ENCODE data around the gene SNCA.

Gene SNCA

DNA sequence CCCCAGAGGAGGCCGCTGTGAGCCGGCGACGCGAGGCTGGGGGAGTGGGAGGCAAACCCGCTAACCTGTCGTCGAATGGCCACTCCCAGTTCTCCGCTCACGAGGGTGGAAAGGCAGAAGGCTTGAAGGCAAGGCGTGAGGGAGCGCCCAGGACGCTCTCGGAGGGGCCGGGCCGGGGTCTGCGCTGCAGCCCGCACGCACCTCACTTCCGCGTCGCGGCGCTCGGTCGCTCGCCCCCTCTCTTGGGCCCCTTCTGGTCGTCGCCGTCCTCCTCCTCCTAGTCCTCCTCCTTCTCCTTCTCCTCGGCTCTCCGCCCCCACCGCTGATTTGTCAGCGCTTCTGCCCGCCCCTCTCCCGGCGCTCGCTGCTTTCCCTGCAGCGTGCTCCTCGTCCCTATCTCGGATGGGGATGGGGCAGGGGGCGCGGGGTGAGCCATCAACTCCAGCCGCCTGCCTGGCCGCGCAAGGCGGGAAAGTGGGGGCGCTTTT lies at the start of gene SNCA:
SNCA (minus strand) TSS at position 265 of the 488 bp plus-strand sequence. CDS start 1,494 bp downstream, outside the sequence.
- no peak for DNase-seq (ENCODE audit: low read depth)

- DNase-seq (ENCODE audit: low read depth), result no peak
Measured at GRCh38 chr4:89879215-89879614, 42.3 kb upstream of the SNCA start.

GRCh38 chr4:89878611-89879010 lies 41.6 kb upstream of the SNCA start:
- no peak for DNase-seq (ENCODE audit: low read depth)

DNA sequence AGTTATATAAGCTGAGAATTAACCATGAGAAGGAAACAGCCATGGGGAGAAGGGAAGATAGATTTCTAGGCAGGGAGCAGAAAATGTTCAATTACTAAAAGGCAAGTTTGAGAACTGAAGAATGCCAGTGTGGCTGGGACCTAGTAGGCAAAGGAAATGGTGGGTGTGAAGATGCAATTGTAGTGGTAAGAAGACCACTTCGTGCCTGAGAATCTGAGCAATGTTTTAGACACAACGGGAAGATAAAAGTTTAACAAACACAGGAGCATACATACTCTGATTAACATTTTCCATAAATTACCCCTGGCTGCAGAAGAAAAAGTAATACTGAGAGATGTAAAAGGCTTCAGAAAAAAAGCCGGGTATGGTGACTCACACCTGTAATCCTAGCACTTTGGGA lies 39.6 kb upstream of the SNCA start:
- no peak for DNase-seq (ENCODE audit: low read depth)

- DNase-seq (ENCODE audit: low read depth), result no peak
Measured at GRCh38 chr4:89871211-89871610, 34.2 kb upstream of the SNCA start.

DNA sequence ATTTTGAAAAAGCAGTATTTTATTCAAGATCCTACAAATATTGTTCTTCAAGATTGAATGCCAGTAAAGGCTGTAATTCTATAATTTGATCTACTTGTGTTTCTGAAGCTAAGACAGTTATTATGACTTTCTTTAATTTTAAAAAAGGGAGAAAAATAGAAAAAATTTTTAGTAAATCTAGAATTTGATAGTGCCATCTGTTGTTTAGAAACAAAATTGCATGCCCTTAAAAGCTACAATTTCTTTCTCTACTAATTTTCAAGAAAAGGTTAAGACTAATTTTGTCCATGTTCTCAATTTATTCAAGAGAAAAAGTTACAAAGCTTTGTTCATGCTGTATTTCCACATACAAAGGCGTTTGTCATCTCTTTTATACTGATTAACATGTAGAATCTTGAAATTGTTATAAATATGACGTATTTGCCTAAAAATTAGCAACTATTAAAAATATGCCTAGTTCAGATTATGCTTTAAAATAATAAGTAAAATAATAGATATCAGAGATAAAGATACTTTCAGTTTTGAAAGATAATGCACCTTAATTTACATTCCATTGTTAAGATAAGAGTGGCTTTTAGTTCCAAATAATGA lies 32.1 kb upstream of the SNCA start:
- DNase-seq (ENCODE audit: low read depth), result no peak

DNA sequence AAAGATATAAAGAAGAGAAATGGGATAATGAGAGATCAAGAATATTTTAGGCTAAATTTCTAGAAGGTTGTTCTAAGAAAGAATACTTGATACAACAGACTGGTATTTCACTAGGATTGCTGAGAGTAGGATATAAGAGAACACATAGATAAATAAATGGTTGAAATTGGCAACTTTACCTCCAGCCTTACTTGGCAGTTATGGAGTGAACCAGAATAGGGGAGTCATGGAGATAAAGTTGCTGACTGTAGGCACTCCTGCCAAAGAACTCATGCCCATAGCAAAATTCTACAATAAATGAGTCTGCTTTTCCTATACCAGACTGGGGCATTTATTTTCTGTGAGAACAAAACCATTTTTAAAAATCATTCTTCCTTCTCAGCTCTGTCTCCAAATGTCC lies 31.3 kb upstream of the SNCA start:
- DNase-seq (ENCODE audit: low read depth), result no peak

GRCh38 chr4:89863533-89863932 lies 26.6 kb upstream of the SNCA start:
- no peak for DNase-seq (ENCODE audit: low read depth)

DNA sequence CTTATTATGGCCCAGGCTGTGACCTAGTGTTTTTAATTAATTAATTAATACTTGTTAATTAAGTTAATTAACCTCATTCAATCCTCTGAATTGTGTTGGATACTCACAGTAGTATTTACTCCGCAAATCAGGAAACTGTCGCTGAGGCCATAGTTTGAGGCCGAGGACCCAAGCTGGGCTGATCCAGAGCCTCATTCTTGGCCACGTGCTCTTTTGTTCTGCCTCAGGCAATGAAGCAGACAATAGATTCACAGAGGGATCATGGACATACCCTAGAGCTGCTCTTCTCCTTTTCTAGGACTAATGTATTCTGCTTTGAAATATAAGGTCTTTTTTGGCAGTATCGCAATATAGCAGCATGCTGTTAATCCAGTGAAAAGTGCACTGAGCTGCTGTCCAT lies 24.0 kb upstream of the SNCA start:
- DNase-seq (ENCODE audit: low read depth), result no peak

- DNase-seq (ENCODE audit: low read depth), result no peak
Measured at GRCh38 chr4:89855236-89855635, 18.3 kb upstream of the SNCA start.

DNA sequence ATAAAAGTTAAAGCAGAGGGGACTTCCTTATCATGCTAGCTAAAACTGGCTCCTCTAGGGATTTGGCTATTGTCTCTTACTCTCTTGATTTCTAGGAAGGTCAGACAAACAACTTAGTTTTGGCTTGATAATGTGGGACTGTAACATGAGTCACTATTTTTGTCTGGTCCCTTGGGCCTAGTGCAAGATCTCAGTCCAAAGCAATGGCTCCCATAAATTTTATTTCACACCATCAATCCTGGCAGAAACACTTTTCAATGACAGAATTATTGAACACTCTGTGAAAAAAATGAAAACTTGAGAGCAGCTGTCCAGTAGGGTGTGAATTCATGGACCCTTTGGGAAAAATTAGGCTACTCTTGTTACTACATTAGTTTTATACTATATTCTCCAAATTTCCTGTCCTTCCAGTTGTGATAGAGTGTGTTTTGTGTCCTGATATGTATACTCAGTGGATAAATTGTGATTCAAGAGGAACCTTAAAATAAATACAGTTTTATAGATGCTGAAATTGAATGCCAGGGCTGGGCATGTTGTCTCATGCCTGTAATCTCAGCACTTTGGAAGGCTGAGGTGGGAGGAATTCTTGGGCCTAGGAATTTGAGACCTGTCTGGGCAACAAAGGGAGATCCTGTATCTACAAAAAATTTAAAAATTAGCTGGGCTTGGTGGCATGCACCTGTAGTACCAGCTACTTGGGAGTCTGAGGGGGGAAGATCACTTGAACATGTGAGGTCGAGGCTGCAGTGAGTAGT lies 10.8 kb upstream of the SNCA start:
- DNase-seq (ENCODE audit: low read depth), result no peak

GRCh38 chr4:89839558-89839957 lies 2.6 kb upstream of the SNCA start:
- no peak for DNase-seq (ENCODE audit: low read depth)

DNA sequence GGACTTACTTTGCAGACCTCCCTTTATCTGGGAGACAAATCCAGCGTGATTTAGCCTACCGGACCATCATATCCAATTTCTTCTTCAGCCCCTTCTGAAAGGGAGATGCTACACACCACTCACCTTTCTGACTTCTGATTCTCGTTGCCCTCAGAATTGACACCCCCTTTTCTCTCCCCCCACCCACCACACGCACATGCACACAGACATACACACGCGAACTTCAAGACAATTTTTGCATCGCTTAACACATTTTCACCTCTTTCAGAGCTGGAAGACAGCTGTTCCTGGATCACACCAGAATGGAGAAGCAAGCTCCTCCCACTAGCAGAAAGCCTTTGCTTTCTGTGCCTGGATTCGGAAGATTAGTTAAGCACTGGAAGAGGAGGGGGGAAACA lies 1.0 kb upstream of the SNCA start:
- DNase-seq (ENCODE audit: low read depth), result no peak

DNA sequence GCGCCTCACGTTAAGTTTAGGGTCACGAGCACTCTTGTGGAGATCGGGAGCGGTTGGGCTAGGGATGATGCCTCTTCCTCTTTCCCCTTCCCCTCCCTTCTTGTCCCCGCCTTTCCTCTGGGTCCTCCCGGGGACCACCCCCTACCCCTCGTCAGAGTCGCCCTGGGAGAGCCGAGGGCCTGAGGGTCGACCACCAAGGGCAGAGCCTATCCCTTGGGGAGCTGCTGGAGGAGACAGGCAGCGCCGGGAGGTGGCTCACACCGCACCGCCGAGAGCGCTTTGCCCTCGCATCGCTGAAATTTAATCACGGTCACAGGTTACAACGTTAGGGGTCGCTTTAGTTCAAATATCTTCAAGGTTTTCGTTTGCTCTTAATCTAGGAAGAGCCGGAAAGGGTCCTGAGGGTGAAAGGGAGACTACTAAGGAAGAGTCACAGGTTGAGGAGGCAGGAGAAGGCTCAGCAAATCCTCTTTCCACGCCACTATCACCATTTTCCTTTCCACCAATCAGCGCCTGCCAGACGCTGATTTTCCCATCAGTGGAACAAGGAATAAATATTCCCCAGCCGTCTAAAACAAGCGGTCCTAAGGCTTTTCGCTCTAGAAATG lies 528 bp upstream of the SNCA start:
- DNase-seq (ENCODE audit: low read depth), result no peak

DNA sequence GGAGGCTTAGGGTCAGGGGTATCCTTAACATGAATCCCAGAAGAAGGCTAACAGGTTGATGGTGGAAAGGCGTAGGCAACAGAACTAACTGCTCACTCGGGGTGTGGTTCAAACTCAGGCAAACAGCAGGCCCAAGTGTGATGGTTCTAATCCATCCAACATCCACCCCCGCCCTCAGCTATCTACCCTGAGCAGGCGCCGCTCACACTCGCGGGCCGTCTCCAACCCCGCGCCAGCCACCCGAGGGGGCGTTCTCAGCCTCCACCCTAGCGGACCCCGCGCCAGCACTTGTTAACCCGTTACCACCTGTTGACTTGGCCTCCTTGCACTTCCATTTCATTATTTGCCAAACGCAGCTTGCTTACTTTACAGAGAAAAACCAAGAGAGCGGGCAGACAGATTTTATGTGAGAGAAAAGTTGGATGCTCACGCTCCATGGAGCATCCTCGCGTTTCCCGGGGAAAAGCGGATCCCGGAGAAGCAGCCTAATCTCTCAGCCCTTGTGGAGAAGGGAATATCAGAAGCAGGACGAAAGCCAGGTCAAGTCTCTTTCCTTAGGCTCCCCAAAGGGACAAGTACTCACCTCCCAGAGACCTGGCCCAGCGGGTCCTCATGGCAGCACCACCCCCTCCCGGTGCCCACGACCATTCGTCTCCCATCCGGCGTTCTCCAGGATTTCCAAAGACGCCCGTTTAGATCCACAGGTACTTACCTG lies 773 bp downstream of the SNCA start:
- no peak for DNase-seq (ENCODE audit: low read depth)

DNA sequence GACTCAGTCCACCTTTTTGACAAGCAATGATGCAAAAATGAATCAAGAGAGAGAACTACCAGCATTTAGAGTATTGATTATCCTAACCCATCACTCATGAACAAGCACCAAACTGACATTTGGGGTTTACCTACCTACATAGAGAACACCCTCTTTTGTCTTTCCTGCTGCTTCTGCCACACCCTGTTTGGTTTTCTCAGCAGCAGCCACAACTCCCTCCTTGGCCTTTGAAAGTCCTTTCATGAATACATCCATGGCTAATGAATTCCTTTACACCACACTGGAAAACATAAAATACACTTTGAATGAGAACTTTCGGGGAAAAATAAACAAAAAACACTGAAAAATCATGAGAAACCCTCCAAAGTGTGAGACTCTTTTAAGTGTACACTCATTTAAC lies 1.5 kb downstream of the SNCA start:
- DNase-seq (ENCODE audit: low read depth), result no peak

GRCh38 chr4:89834486-89835209 lies 2.3 kb downstream of the SNCA start:
- no peak for DNase-seq (ENCODE audit: low read depth)

DNA sequence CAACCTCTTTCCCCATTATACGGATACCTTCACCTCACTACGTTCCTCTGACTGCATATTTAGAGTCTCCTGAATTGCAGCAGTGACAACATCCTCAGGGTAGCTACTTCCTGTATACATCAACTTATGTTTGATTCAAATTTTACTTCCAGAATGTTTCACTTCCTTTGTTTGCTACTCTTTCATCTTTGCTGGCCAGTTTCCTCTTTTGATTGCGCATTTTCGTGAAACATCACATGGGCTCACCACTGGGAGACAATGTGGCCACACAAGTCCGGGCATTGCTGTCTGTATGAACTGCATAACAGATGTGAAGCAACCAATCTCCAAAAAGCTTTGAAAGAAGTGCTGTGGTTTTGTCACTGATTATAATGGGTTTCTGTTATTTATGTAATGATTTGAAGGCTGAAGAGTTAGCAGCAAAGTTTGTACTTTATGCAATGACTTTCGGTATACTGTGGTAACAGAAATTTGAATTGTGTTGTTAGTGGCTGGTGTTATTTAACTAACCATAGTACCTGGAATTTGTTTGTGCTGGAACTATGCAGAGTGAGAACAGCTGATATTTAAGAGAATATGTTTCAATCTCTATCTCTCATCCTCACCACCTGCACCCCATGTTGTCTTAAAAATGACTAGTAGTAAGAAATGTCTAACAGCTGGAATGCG lies 7.4 kb downstream of the SNCA start:
- DNase-seq (ENCODE audit: low read depth), result no peak

GRCh38 chr4:89823416-89823815 lies 13.5 kb downstream of the SNCA start:
- DNase-seq (ENCODE audit: low read depth), result no peak

- DNase-seq (ENCODE audit: low read depth), result no peak
Measured at GRCh38 chr4:89821612-89822011, 15.3 kb downstream of the SNCA start.

- DNase-seq (ENCODE audit: low read depth), result no peak
Measured at GRCh38 chr4:89820010-89820409, 17.0 kb downstream of the SNCA start.

GRCh38 chr4:89814362-89814761 lies 22.6 kb downstream of the SNCA start:
- no peak for DNase-seq (ENCODE audit: low read depth)
